ENCODE results near the gene CMSS1. TPM values are rescaled to one million over a fixed set of nuclear protein-coding genes. Genes with fewer than 3 reads are reported as not detected.
A peak's percentile ranks its signal among the peaks of the same experiment; 100 is the strongest.
"Not testable (repeated sequence)": the region's sequence is repeated elsewhere in the genome, so short reads cannot be mapped to it uniquely, and the experiment has no call there.

CMSS1 gene
- total and polyA plus RNA-seq, 4 experiments from 2014 or later = 18.3 to 29.4 (median 21.9) TPM

DNA sequence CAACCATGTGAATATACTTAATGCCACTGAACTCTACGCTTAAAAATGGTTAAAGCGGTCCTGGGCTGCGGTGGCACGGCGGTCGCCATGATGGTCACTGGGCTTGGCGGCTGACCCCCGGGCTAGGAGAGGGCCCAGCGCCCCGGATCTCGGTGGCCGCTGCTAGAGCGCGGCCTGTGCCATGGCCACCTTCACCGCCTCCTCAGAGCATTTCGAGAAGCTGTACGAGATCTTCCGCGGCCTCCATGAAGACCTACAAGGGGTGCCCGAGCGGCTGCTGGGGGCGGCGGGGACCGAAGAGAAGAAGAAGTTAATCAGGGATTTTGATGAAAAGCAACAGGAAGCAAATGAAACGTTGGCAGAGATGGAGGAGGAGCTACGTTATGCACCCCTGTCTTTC, 407.5 kb downstream of the CMSS1 start:
- H3K4me3 ChIP-seq (ENCODE audit: low read length in 2 of 2) = no peak overlapping the region
- H3K27me3 Mint-ChIP-seq = peaks cover 0 to 2% of the 10 kb centered on the region in 2 donors
- intact Hi-C loops (cut with micrococcal nuclease) = no loop called here
- H3K4me1 Mint-ChIP-seq = peaks cover 0 to 7% (median 2%) of the 10 kb centered on the region in 4 donors
- POLR2A ChIA-PET (ENCODE audit: partially characterized antibody) = no interaction called here
- DNase-seq = no peak
- peaks cover 0 to 6% (median 3%) of the 10 kb centered on the region in 8 donors for H3K9me3 Mint-ChIP-seq
- no peaks in the 10 kb centered on the region for H3K4me1 ChIP-seq (ENCODE audit: insufficient read depth, low read length)
- H3K36me3 ChIP-seq (ENCODE audit: insufficient read depth, low read length) = no peaks in the 10 kb centered on the region
- no peak overlapping the region for H3K4me3 Mint-ChIP-seq
- H3K9me3 ChIP-seq (ENCODE audit: control insufficient read depth in 1 of 2, low read length in 2 of 2) = no peaks in the 10 kb centered on the region
- no peaks in the 10 kb centered on the region for H3K27me3 ChIP-seq (ENCODE audit: insufficient read depth, low read length)
- CTCF ChIA-PET (ENCODE audit: partially characterized antibody) = no interaction called here
- H3K27ac Mint-ChIP-seq = no peak overlapping the region
- no peaks in the 10 kb centered on the region for H3K36me3 Mint-ChIP-seq
- no peak overlapping the region for H3K27ac ChIP-seq (ENCODE audit: low read depth, low read length)

GRCh38 chr3:100225883-100226282, 408.2 kb downstream of the CMSS1 start:
- no peak overlapping the region for H3K27ac Mint-ChIP-seq
- Histone ChIP-seq H3K27me3 (ENCODE audit: insufficient read depth, low read length) (no peaks in the 10 kb centered on the region), H3K9me3 (ENCODE audit: control insufficient read depth in 1 of 2, low read length in 2 of 2) (no peaks in the 10 kb centered on the region), H3K4me3 (ENCODE audit: low read length in 2 of 2) (no peak overlapping the region), H3K36me3 (ENCODE audit: insufficient read depth, low read length) (no peaks in the 10 kb centered on the region), H3K4me1 (ENCODE audit: insufficient read depth, low read length) (no peaks in the 10 kb centered on the region), H3K27ac (ENCODE audit: low read depth, low read length) (no peak overlapping the region)
- ChIA-PET CTCF (ENCODE audit: partially characterized antibody) (no interaction called here), POLR2A (ENCODE audit: partially characterized antibody) (no interaction called here)
- no peak for DNase-seq
- H3K9me3 Mint-ChIP-seq = peaks cover 0 to 5% (median 1%) of the 10 kb centered on the region in 8 donors
- H3K27me3 Mint-ChIP-seq = peaks cover 0 to 1% of the 10 kb centered on the region in 2 donors
- H3K4me3 Mint-ChIP-seq = no peak overlapping the region
- intact Hi-C loops (cut with micrococcal nuclease) = no loop called here
- peaks cover 0 to 7% (median 2%) of the 10 kb centered on the region in 4 donors for H3K4me1 Mint-ChIP-seq
- H3K36me3 Mint-ChIP-seq = no peaks in the 10 kb centered on the region

- CTCF ChIA-PET (ENCODE audit: partially characterized antibody) = interaction anchor here (0.7 kb wide), 1 partner anchor 27 kb away, joined by 3 read pairs; no protein-coding TSS in a partner anchor
- H3K9me3 Mint-ChIP-seq = peaks cover 0 to 5% (median 0%) of the 10 kb centered on the region in 8 donors
These were observed 409.2 kb downstream of the CMSS1 start for GRCh38 chr3:100226712-100227429.

DNA sequence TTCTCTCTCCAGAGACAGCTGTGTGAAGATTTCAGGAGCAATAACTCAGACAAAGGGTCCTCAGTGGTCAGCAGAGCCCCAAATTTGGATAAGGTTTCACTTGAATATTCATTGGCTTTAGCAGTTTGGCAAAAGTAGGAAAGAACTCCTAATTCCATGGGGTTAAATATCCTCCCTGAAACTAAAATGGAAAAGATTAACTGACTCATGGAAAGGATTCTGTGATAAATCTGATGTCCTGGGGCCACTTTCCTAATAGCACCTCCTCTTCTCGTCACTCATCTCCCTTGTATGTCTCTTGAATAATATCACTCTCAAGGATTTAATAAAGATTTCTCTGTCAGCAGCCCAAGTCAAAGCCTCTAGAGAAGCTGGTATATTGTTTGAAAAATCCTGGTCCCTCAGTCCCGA, 409.9 kb downstream of the CMSS1 start:
- no peaks in the 10 kb centered on the region for H3K4me1 ChIP-seq (ENCODE audit: insufficient read depth, low read length)
- Mint-ChIP-seq H3K27ac (no peak overlapping the region), H3K9me3 (peaks cover 0 to 5% (median 0%) of the 10 kb centered on the region in 8 donors), H3K36me3 (no peaks in the 10 kb centered on the region), H3K4me1 (peaks cover 0 to 7% (median 2%) of the 10 kb centered on the region in 4 donors), H3K4me3 (no peak overlapping the region), H3K27me3 (no peaks in the 10 kb centered on the region)
- ChIA-PET CTCF (ENCODE audit: partially characterized antibody) (interaction anchor here (0.7 kb wide), 1 partner anchor 27 kb away, joined by 3 read pairs; no protein-coding TSS in a partner anchor), POLR2A (ENCODE audit: partially characterized antibody) (no interaction called here)
- no peaks in the 10 kb centered on the region for H3K36me3 ChIP-seq (ENCODE audit: insufficient read depth, low read length)
- no peaks in the 10 kb centered on the region for H3K27me3 ChIP-seq (ENCODE audit: insufficient read depth, low read length)
- no peaks in the 10 kb centered on the region for H3K9me3 ChIP-seq (ENCODE audit: control insufficient read depth in 1 of 2, low read length in 2 of 2)
- H3K27ac ChIP-seq (ENCODE audit: low read depth, low read length) = no peak overlapping the region
- no peak overlapping the region for H3K4me3 ChIP-seq (ENCODE audit: low read length in 2 of 2)
- intact Hi-C loops (cut with micrococcal nuclease) = no loop called here
- no peak for DNase-seq

More at GRCh38 chr3:100226712-100227429, 409.2 kb downstream of the CMSS1 start:
- Histone ChIP-seq H3K4me1 (ENCODE audit: insufficient read depth, low read length) (no peaks in the 10 kb centered on the region), H3K27ac (ENCODE audit: low read depth, low read length) (no peak overlapping the region), H3K4me3 (ENCODE audit: low read length in 2 of 2) (no peak overlapping the region), H3K9me3 (ENCODE audit: control insufficient read depth in 1 of 2, low read length in 2 of 2) (no peaks in the 10 kb centered on the region), H3K36me3 (ENCODE audit: insufficient read depth, low read length) (no peaks in the 10 kb centered on the region), H3K27me3 (ENCODE audit: insufficient read depth, low read length) (no peaks in the 10 kb centered on the region)
- no peak for DNase-seq
- Mint-ChIP-seq H3K4me3 (no peak overlapping the region), H3K36me3 (no peaks in the 10 kb centered on the region), H3K4me1 (peaks cover 0 to 7% (median 2%) of the 10 kb centered on the region in 4 donors), H3K27ac (no peak overlapping the region), H3K27me3 (no peaks in the 10 kb centered on the region)
- intact Hi-C loops (cut with micrococcal nuclease) = no loop called here
- POLR2A ChIA-PET (ENCODE audit: partially characterized antibody) = no interaction called here

DNA sequence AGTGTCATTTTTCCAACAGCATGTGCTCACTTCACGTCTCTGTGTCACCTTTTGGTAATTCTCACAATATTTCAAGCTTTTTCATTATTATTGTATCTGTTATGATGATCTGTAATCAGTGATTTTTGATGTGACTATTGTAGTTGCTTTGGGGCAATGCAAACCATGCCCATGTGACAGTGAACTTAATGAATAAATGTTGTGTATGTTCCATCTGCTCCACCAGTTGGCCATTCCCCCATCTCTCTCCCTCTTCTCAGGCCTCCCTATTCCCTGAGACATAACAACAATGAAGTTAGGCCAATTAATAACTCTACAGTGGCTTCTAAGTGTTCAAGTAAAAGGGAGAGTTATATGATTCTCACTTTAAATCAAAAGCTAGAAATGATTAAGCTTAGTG, 410.6 kb downstream of the CMSS1 start:
- Histone ChIP-seq H3K4me3 (ENCODE audit: low read length in 2 of 2) (no peak overlapping the region), H3K27me3 (ENCODE audit: insufficient read depth, low read length) (no peaks in the 10 kb centered on the region), H3K4me1 (ENCODE audit: insufficient read depth, low read length) (no peaks in the 10 kb centered on the region), H3K9me3 (ENCODE audit: control insufficient read depth in 1 of 2, low read length in 2 of 2) (no peaks in the 10 kb centered on the region), H3K27ac (ENCODE audit: low read depth, low read length) (no peak overlapping the region), H3K36me3 (ENCODE audit: insufficient read depth, low read length) (no peaks in the 10 kb centered on the region)
- Mint-ChIP-seq H3K4me1 (peaks cover 0 to 7% (median 2%) of the 10 kb centered on the region in 4 donors), H3K27ac (no peak overlapping the region), H3K27me3 (no peaks in the 10 kb centered on the region), H3K4me3 (no peak overlapping the region), H3K9me3 (peaks cover 0 to 5% (median 0%) of the 10 kb centered on the region in 8 donors), H3K36me3 (no peaks in the 10 kb centered on the region)
- no peak for DNase-seq
- ChIA-PET POLR2A (ENCODE audit: partially characterized antibody) (no interaction called here), CTCF (ENCODE audit: partially characterized antibody) (interaction anchor here (0.6 kb wide), 1 partner anchor 10 kb away, joined by 4 read pairs; no protein-coding TSS in a partner anchor)
- intact Hi-C loops (cut with micrococcal nuclease) = no loop called here

- H3K4me1 ChIP-seq (ENCODE audit: insufficient read depth, low read length); DNase-seq; H3K9me3 Mint-ChIP-seq; H3K27ac ChIP-seq (ENCODE audit: low read depth, low read length); H3K36me3 Mint-ChIP-seq; H3K4me3 Mint-ChIP-seq; H3K9me3 ChIP-seq (ENCODE audit: control insufficient read depth in 1 of 2, low read length in 2 of 2); intact Hi-C loops (cut with micrococcal nuclease); H3K36me3 ChIP-seq (ENCODE audit: insufficient read depth, low read length); H3K4me1 Mint-ChIP-seq; H3K27me3 ChIP-seq (ENCODE audit: insufficient read depth, low read length); H3K4me3 ChIP-seq (ENCODE audit: low read length in 2 of 2); POLR2A ChIA-PET (ENCODE audit: partially characterized antibody); CTCF ChIA-PET (ENCODE audit: partially characterized antibody); H3K27me3 Mint-ChIP-seq: not testable (repeated sequence)
- peak overlapping the region in 3 of 7 donors; percentile 23 to 75 (median 58) for H3K27ac Mint-ChIP-seq
These were observed 411.5 kb downstream of the CMSS1 start for GRCh38 chr3:100229188-100229587.

DNA sequence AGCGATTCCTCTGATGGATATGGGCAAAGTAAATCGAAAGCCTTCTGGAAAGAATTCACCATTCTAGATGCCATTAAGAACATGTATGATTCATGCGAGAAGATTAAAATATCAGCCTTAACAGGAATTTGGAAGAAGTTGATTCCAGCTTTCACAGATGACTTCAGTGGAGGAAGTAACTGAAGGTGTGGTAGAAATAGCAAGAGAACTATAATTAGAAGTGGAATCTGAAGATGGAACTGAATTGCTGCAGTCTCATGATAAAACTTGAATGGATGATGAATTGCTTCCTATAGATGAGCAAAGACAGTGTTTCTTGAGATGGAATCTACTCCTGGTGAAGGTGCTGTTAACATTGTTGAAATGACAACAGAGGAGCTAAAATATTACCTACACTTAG, 413.0 kb downstream of the CMSS1 start:
- H3K27ac ChIP-seq (ENCODE audit: low read depth, low read length) = no peak overlapping the region
- intact Hi-C loops (cut with micrococcal nuclease) = no loop called here
- H3K27me3 Mint-ChIP-seq = no peaks in the 10 kb centered on the region
- no peaks in the 10 kb centered on the region for H3K9me3 ChIP-seq (ENCODE audit: control insufficient read depth in 1 of 2, low read length in 2 of 2)
- peaks cover 0 to 7% (median 2%) of the 10 kb centered on the region in 4 donors for H3K4me1 Mint-ChIP-seq
- H3K4me1 ChIP-seq (ENCODE audit: insufficient read depth, low read length) = no peaks in the 10 kb centered on the region
- H3K9me3 Mint-ChIP-seq = peaks cover 0 to 2% (median 0%) of the 10 kb centered on the region in 8 donors
- no peak overlapping the region for H3K27ac Mint-ChIP-seq
- no peak overlapping the region for H3K4me3 Mint-ChIP-seq
- ChIA-PET CTCF (ENCODE audit: partially characterized antibody) (no interaction called here), POLR2A (ENCODE audit: partially characterized antibody) (no interaction called here)
- H3K27me3 ChIP-seq (ENCODE audit: insufficient read depth, low read length) = no peaks in the 10 kb centered on the region
- no peak for DNase-seq
- no peak overlapping the region for H3K4me3 ChIP-seq (ENCODE audit: low read length in 2 of 2)
- no peaks in the 10 kb centered on the region for H3K36me3 ChIP-seq (ENCODE audit: insufficient read depth, low read length)
- H3K36me3 Mint-ChIP-seq = no peaks in the 10 kb centered on the region

Measured in CD4-positive, alpha-beta memory T cell (primary cell).